GM20431 (cell line): ENCODE measurements around the gene DCAF7.

Source experiments
- in situ Hi-C: fragments of 300-500 bp; cut with MseI, MboI; formaldehyde crosslinking; loops from one replicate; pipeline ENCODE4 v1.15.0; 2020; ENCODE audit warnings: low sequenced_read_pairs; ENCODE audit not compliant: unreplicated experiment

DCAF7 gene

DNA sequence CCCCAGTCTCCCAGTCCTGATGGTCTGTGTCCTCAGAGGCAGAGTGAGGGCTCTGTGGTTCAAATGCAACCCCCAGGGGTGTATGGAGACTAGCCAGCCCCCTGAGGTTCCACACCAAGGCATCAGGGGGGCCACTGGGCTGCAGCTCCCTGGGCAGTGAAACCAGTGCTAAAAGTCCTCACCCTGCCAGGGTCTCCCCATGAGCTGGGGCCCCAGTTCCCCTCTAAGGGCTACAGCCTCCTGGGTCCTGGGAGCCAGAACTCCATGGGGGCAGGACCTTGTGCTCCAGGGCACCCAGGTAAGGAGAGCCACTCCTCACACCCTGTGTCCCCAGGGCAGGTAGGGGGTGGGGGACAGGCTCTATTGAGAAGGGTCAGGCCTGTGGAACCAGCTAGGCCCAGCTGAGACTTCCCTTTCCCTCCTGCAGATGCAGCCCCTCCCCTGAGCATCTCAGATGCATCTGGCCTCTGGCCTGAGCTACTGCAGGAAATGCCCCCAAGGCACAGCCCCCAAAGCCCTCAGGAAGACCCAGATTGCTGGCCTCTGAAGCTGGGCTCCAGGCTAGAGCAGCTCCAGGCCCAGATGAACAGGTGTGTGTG is 6.4 kb upstream of the DCAF7 start:
- in situ Hi-C loops: no loop called here

DNA sequence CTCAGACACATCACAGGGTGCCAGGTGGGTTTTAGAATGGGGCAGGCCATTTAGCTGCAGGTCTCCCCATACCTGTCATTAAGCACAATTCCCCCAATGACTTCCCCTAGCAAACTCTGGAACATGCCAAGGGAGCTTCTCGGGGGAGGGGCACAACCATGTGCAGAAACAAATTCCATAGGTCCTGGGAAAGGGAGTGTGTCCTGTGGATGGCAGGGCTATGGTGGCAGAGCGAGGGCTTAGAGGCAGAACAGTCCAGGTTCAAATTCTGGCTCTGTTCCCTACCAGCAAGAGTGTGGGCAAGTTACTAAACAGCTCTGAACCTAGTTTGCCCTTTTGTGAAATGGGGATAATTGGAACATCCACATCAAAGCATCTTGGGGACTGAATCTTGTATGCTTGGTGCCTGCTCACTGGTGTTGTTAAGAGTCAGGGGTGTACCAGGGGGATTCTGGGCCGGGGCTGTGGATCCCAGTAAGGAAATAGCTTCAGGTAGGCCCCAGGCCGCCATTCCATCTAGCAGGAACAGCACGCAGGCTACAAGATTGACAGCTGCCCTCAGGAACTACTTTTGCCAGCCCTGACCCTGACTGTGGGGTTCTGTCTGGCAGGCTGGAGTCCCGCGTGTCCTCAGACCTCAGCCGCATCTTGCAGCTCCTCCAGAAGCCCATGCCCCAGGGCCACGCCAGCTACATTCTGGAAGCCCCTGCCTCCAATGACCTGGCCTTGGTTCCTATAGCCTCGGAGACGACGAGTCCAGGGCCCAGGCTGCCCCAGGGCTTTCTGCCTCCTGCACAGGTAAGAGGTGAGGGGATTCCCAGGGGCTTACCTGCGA is 5.6 kb upstream of the DCAF7 start:
- in situ Hi-C loops: no loop called here

DNA sequence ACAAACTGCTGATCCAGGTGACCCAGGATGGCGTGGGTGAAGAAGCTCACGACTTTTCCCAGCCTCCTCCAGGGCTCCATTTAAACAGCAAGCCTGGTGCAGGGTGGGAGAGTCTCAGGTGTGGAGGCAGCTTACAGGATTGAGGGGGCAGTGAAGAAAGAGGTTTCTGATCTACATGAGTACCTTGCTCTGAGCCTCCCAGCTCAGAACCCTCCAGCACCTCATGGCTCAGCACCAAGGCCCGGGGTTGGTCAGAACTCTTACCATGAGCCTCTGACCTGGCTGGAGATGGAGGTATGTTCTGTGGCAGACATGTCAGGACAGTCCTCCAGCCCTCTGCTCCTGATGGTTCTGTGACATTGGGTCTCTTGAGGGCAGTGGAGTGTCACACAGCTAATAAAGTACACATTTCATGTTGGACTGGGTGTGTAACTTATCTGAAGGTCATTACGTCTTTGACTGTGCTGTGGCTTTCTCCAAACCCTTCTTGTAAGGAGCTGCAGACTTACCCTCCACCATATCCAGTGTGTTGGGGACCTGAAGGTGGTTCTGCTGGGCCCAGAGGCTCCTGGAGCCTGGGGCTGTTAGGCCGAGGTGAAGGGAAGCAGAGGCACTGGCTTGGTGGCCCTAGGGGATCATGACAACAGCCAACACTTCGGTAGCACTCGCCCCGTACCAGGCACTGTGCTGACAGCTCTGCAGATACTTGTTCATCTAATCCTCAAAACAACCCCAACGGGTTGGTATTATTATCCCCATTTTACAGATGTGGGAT is 3.8 kb upstream of the DCAF7 start:
- in situ Hi-C loops: no loop called here

DNA sequence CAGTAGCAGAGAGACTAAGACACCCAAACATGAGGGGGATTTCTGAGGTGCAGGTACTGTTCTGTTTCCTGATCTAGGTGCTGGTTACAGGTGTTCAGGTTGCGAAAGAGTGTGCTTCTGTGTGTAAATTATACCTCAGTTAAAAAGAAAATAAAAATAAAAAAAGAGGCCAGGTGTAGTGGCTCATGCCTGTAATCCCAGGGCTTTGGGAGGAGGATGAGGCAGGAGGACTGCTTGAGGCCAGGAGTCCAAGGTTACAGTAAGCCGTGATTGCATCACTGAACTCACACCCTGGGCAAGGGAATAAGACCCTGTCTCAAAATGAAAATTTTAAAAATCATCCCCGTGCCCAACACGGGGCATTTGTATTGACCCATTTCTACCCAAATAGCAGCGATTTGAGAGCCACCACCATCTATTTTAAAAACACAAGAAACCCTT is 3.2 kb upstream of the DCAF7 start:
- in situ Hi-C loops: no loop called here

DNA sequence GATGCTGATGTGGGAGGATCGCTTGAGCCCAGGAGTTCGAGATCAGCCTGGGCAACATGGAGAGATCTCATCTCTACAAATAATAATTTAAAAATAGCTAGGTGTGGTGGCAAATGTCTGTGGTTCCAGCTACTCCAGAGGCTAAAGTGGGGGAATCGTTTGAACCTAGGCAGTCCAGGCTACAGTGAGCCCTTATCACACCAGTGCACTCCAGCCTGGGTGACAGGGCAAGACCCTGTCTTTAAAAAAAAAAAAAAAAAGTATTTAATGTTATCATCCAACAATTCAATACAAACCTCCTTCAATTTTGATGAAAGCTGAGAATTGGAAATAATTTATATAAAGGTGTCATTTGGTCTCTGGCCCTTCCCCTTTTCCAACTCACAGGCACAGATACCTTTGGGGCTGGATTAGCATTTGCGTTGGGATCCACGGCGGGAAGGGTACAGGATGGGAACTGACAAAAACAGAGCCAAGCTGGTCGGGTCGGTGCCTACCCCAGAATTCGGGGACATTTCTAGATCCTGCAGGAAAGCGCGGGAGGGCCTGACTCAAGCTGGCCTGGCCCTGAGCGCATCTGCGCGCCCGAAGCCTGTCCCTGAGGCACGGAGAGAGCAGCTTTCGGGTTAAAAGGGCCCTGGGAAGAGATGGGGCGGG is 860 bp upstream of the DCAF7 start:
- in situ Hi-C loops: no loop called here

DNA sequence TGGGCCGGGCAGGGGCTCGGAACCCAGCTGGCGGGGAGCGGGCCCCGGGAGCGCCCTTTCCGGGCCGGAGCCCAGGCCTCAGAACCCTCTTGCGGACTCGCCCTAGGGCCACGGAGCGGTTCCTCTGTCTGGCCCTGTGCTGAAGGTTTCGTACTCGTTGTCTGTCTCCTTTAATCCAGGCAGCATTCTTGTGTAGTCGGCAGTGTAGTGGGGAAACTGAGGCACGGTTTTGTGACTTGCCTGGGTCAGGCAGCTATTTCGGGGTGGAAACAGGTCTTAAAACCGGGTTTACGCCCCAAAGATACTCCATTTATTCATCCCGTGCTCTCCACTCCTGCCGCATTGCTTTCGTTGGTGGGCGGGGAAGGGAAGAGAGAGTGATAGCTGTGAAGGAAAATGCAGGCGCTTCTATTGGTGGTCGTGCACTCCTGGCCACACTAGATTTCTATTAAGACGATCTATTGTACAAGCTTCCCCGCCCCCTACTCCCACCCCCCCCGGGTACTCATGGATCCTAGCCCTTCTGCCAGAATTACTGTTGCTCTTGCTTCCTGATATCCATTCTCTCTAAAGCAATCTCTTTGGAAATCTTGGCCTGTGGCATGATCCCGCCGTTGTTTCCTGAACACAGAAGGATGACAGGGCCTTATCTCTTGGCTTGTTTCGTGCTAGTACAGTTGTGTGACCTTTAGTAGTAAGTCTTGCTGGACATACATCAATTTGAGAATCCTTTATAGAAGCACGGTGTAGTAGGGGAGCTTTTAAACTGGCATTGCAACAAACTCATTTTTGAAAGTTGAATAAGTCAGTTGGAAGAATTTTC is 751 bp downstream of the DCAF7 start:
- in situ Hi-C loops: no loop called here

DNA sequence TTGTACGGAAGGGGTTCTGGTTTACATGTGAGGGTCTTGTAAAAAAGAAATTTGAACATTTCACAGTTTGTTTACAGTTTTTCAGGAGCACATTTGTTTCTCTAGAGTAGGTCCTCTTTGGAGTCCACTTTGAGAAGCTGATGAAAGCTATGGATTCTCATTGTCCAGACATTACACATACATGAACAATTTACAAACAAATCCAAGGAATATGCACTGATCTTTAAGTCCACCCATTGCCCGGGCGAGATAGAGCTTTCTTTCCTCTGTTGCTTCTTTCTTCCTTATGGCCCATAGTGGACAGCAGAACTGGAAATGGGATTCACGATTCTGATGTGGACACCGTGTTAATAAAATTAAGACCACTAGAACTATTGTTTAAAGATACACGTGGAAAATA is 1.9 kb downstream of the DCAF7 start:
- in situ Hi-C loops: no loop called here

DNA sequence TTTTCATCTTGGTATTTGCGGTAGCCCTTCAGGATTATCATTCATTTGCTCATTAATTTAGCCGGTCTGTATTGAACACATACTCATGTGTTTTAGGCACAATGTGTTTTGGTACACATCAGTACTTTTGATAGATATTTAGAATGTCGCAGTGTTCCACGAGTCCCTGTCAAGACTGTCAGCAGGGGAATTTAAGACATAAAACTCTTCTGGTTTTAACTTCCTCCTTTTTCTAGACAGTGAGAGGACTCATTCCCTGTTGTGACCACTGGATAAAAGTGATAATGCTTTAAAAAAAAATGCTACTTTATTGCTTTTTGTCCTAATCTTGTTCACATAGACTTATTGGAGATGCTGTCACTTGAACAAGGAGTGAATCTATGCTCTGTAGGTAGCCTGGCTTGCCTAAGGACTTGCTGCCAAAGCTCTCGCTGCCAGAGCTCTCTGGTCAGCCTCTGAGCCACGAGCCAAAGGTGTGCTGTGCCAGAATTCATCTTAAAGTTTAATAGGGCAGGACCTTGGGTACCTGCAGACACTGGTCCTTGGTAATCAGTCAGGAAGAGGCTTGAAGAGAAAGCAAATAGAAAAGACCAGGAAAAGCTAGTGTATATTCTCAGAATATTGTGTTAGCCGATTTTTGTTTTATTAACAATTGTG is 5.4 kb downstream of the DCAF7 start:
- in situ Hi-C loops: no loop called here

DNA sequence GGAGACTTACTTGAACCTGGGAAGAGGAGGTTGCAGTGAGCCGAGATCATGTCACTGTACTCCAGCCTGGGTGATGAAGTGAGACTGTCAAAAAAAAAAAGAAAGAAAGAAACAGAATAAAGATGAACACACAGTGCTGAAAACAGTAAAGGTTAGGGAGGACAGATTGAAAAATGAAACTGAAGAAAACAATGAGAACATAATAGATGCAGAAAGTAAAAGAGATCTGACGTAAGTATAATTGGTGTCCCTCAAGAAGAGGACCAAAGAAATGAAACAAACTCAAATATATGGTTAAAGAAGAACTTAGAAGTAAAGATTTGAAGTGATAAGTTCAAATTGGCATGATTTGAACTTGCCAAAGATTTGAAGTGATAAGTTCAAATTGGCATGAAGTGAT is 7.1 kb downstream of the DCAF7 start:
- in situ Hi-C loops: no loop called here

DNA sequence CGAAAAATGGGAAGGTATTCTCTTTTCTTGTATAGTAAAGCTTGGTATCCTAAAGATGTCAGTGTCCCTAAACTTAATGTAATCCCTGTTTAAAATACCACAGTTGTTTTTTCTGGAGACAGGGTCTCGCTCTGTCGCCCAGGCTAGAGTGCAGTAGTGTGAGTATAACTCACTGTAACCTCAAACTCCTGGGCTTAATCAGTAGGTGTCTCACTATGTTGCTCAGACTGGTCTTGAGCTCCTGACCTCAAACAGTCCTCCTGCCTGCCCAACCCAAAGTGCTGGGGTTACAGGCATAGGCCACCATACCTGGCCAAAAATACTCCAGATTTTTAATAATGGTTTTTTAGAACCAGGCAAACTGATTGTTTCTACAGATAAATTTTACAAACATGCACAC is 8.2 kb downstream of the DCAF7 start:
- in situ Hi-C loops: no loop called here

DNA sequence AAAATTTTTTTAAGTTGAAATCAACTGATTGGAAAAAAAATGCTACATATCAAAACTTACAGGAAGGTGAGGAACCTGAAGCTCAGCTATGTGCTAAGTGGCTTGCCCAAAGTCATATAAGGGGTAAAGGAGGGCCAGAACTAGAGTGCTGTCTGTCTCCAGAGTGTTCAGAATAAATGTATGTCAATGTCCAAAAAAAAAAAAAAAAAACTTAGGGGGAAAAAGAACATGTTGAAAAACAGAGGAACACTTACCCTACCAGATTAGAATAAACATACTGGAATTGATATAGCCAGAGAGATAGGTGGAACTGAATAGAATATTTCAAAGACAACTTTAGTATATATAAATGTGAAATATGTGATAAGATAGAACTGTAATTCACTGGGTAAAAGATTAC is 11.5 kb downstream of the DCAF7 start:
- in situ Hi-C loops: no loop called here

DNA sequence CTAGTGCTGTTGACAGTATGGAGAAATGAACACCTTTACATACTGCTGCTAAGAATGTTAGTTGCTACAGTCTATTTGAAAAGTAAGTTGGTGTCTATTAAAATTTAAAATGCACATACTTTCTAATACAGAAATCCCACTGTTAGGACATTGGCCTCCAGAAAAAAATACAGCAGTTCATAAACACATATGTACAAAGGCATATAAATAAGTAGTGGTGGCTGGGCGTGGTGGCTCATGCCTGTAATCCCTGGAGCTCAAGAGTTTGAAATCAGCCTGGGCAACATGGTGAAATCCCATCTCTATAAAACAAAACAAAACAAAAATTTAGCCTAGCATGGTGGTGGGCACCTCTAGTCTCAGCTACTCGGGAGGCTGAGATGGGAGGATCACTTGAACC is 13.1 kb downstream of the DCAF7 start:
- in situ Hi-C loops: no loop called here

DNA sequence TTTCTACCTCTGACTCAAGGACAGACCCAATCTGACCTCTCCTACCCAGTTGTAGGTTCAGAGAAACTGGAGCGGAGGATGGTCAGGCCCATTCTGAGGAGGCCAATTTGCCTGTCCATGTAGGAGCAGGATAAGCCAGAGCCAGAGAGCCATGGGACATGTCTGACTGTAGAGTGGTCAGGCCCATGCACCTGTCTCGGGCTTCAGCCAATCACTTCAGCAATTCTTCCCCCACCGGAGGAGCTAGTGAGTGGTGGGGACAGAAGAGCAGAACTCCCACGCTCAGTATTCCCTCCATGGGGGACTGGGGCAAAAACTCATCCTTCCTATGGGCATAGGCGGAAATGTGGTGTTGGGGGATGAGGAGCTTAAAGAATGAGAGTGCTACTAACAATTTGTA is 14.3 kb downstream of the DCAF7 start:
- in situ Hi-C loops: no loop called here

DNA sequence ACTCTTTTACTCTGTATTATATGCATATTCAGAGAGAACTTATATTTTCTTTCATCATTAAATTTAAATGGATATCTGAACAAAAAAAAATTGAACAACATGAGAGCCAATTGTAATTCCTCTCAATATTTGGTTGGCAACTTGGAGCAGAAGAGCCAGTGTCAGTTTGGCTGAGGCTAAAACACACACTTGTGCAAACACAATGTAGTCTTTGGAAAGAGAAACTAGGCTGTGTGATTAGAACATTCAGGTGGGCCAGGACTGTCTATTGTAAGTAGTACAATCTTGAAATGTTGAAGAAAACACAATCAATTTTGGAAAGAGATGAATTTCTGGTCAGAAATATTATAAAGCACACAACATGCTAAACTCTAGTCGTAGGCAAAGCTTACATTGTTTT is 17.0 kb downstream of the DCAF7 start:
- in situ Hi-C loops: no loop called here

DNA sequence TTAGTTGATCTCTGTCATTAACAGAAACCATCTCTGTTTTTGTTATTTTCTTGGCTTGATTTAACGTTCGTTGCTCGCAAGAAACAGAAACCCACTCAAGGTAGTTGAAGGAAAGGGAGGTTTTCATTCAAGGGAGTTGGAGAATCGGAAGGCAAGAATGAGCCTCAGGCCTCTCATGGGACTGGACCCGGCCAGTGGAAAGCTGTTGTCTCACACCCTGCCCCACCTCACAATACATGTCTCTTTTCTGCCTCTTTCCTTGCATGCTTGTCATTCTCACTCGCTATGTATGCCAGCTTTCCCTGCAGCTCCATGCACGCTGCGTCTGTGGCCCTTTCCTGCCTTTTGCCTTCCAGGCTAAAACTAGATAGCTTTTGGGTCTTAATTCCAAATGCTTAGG is 18.3 kb downstream of the DCAF7 start:
- in situ Hi-C loops: no loop called here

DNA sequence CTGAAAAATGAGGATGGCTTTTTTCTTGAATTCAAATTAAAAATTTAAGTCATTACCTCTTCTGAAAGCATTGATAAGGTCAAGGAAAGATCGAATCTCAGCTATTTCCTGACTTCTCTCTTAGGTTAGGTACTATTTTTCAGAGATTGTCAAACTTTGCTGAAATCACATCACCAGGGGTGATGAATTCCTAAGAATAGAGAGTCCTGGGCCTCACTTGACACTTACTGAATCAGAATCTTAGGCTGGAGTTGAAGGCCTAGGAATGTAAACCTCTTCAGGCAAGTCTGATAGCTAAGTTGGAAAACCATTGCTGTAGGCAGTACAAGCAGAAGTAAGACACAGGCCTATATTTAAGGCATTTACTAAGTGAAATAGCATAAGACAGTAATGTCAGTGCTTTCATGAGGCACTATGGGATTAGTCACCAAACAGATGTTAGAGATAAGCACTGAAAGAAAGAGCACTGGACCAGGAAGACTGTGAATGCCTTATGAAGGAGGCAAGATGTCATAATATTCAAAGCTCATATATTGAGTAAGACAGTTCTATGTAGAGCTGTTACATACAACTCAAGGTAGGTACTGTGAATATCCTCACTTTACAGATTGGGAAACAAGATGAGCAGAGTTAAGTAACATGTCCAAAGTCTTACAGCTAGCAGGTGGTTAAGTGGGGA is 21.5 kb downstream of the DCAF7 start:
- in situ Hi-C loops: no loop called here

DNA sequence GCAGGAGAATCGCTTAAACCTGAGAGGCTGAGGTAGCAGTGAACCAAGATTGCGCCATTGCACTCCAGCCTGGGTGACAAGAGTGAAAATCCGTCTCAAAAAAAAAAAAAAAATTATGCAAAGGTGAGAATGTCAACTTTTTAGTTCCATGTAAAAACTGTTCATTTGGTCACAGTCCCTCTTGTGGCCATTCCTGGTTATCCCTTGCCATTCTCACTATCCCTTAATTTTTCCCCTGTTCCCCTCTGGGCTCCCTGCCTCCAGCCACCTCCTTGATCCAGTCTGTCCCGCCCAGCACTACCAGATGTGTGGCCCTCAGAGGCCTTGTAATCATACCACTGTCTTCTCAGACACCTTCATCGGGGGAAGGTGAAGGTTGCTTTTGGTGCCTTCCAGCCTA is 23.4 kb downstream of the DCAF7 start:
- in situ Hi-C loops: no loop called here

DNA sequence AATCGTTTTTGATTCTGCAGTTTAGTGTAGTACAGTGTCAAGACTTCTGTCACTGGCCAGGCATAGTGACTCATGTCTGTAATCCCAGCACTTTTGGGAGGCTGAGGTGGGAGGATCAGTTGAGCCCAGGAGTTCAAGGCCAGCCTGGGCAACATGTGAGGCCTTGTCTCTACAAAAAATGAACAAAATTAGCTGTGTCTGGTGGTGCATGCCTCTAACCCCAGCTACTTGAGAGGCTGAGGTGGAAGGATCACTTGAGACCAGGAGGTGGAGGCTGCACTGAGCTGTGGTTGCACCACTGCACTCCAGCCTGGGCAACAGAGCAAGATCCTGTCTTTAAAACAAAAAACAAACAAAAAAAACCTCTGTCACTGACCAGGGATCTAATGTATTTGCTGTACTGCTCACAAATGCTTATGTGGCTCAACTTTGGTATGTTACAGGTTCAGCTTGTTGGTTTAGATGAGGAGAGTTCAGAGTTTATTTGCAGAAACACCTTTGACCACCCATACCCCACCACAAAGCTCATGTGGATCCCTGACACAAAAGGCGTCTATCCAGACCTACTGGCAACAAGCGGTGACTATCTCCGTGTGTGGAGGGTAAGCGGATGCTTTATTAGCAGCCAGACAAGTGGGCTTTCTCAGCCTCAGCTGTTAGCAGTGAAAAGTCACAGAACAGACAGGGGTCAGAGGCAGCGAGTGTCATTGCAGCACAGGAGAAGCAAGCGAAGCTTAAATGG is 27.9 kb downstream of the DCAF7 start:
- in situ Hi-C loops: no loop called here
